Measurements from ENCODE around the gene P2RY13. TPM values are rescaled to one million over a fixed set of nuclear protein-coding genes. Genes with fewer than 3 reads are reported as not detected.
A peak's percentile ranks its signal among the peaks of the same experiment; 100 is the strongest.

Gene P2RY13
- polyA plus RNA-seq, 1 donor from 2014 or later: 0.12 TPM

DNA sequence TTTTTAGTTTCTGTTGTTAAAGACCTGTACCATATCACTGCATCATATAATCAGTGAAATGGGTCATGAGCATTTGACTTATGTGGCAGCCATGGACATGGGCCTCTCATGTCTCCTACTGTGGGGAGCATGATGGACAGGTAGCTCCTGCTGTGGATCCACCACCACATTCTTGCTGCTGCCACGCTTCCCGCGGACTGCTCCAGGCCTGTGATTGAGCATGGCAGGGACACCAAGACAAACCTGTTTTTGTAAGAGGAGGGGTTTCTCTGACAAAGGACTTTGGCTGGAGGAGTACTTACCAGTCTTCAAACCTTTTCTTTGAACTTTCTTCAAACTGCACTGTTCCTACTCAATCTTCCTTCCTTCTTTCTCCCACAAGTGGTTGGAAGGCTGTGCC, 33.1 kb downstream of the P2RY13 start:
- Histone ChIP-seq H3K27ac (ENCODE audit: low read length) (no peak overlapping the region), H3K36me3 (ENCODE audit: insufficient read depth, low read length) (no peaks in the 10 kb centered on the region), H4K20me1 (ENCODE audit: insufficient read depth) (peaks cover 3% of the 10 kb centered on the region), H3K79me2 (replicated peaks; ENCODE audit: insufficient read depth, low read length) (no peaks in the 10 kb centered on the region), H3F3A (ENCODE audit: insufficient read depth, low read length, poor library complexity, severe bottlenecking) (no peaks in the 10 kb centered on the region), H3K4me3 (ENCODE audit: low read length) (no peak overlapping the region), H3K9me2 (ENCODE audit: insufficient read depth, low read length) (no peaks in the 10 kb centered on the region), H3K9me3 (ENCODE audit: low read length) (no peaks in the 10 kb centered on the region), H3K27me3 (ENCODE audit: insufficient read depth, low read depth, low read length) (no peaks in the 10 kb centered on the region), H3K4me2 (ENCODE audit: low read length) (no peak overlapping the region), H2AFZ (ENCODE audit: low read depth, low read length) (no peak overlapping the region), H3K9ac (ENCODE audit: low read length) (no peak overlapping the region)
- TF ChIP-seq EP300 (conservative IDR thresholded peaks at IDR 0.05; ENCODE audit: poor library complexity, severe bottlenecking) (no peak), POLR2AphosphoS5 (IDR thresholded peaks at IDR 0.05) (no peak), TAF1 (IDR thresholded peaks at IDR 0.05; ENCODE audit: low read depth) (no peak)
- TF ChIP-seq, protein P1, sequence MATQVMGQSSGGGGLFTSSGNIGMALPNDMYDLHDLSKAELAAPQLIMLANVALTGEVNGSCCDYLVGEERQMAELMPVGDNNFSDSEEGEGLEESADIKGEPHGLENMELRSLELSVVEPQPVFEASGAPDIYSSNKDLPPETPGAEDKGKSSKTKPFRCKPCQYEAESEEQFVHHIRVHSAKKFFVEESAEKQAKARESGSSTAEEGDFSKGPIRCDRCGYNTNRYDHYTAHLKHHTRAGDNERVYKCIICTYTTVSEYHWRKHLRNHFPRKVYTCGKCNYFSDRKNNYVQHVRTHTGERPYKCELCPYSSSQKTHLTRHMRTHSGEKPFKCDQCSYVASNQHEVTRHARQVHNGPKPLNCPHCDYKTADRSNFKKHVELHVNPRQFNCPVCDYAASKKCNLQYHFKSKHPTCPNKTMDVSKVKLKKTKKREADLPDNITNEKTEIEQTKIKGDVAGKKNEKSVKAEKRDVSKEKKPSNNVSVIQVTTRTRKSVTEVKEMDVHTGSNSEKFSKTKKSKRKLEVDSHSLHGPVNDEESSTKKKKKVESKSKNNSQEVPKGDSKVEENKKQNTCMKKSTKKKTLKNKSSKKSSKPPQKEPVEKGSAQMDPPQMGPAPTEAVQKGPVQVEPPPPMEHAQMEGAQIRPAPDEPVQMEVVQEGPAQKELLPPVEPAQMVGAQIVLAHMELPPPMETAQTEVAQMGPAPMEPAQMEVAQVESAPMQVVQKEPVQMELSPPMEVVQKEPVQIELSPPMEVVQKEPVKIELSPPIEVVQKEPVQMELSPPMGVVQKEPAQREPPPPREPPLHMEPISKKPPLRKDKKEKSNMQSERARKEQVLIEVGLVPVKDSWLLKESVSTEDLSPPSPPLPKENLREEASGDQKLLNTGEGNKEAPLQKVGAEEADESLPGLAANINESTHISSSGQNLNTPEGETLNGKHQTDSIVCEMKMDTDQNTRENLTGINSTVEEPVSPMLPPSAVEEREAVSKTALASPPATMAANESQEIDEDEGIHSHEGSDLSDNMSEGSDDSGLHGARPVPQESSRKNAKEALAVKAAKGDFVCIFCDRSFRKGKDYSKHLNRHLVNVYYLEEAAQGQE (IDR thresholded peaks at IDR 0.05; ENCODE audit: borderline replicate concordance): no peak

DNA sequence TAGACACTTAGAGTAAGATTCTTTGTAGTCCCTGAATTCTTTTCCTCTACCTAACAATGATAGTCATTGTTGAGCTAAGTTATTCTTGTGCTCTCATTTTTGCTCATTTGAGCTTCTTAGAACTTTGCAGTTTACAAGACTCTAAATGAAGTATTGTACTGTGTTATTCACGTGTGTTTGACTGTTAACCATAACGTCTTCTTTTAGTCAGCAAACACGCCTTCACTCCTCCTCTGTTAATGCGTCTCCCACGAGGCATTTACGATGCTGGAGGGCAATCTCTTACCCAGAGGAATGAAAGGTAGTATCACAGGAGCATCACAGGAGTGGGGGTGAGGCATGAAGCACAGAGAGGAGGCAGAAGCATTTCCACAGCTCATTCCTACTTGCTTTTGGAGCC, 36.2 kb downstream of the P2RY13 start:
- no peak overlapping the region for H3K27ac ChIP-seq (ENCODE audit: low read length)
- TF ChIP-seq EZH2 (IDR thresholded peaks at IDR 0.05; ENCODE audit: borderline replicate concordance, insufficient read depth, low read length, poor library complexity, severe bottlenecking) (no peak), EP300 (conservative IDR thresholded peaks at IDR 0.05; ENCODE audit: poor library complexity, severe bottlenecking) (no peak), MXI1 (conservative IDR thresholded peaks at IDR 0.05; ENCODE audit: poor library complexity, severe bottlenecking) (no peak), RAD21 (conservative IDR thresholded peaks at IDR 0.05) (no peak)
- no peaks in the 10 kb centered on the region for H3K36me3 ChIP-seq (ENCODE audit: insufficient read depth, low read length)
- H3K9me2 ChIP-seq (ENCODE audit: insufficient read depth, low read length): no peaks in the 10 kb centered on the region
- no peak overlapping the region for H3K4me3 ChIP-seq (ENCODE audit: low read length)
- no peaks in the 10 kb centered on the region for H3K9me3 ChIP-seq (ENCODE audit: low read length)
- peaks cover 3% of the 10 kb centered on the region for H4K20me1 ChIP-seq (ENCODE audit: insufficient read depth)
- no peak overlapping the region for H3K9ac ChIP-seq (ENCODE audit: low read length)
- no peaks in the 10 kb centered on the region for H3F3A ChIP-seq (ENCODE audit: insufficient read depth, low read length, poor library complexity, severe bottlenecking)
- H3K79me2 ChIP-seq (replicated peaks; ENCODE audit: insufficient read depth, low read length): no peaks in the 10 kb centered on the region
- H2AFZ ChIP-seq (ENCODE audit: low read depth, low read length): no peak overlapping the region
- no peak overlapping the region for H3K4me2 ChIP-seq (ENCODE audit: low read length)
- H3K27me3 ChIP-seq (ENCODE audit: insufficient read depth, low read depth, low read length): no peaks in the 10 kb centered on the region

DNA sequence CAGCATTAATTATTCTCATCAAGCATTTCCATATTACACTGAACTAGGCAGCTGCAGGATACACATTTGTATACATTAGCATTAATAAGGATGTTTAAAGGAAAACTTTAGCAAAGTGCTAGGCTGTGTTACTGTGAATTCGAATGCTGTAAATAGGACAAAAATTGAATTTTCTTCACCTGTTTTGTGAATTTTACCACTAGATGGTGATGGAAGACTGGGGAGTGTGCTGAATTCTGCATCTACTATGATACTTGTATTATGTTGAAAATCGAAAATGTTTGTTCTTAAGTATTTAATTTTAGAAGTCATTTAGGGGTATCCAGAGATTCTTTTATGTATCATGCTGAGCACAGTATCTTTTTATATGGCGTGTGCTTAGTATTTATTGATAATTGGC, 38.7 kb downstream of the P2RY13 start:
- Histone ChIP-seq H3K9ac (ENCODE audit: low read length) (no peak overlapping the region), H3K27me3 (ENCODE audit: insufficient read depth, low read depth, low read length) (no peaks in the 10 kb centered on the region), H3K36me3 (ENCODE audit: insufficient read depth, low read length) (no peaks in the 10 kb centered on the region), H3K4me3 (ENCODE audit: low read length) (no peak overlapping the region), H3K27ac (ENCODE audit: low read length) (no peak overlapping the region), H3K9me3 (ENCODE audit: low read length) (no peaks in the 10 kb centered on the region), H3K9me2 (ENCODE audit: insufficient read depth, low read length) (no peaks in the 10 kb centered on the region), H2AFZ (ENCODE audit: low read depth, low read length) (no peak overlapping the region), H3K79me2 (replicated peaks; ENCODE audit: insufficient read depth, low read length) (no peaks in the 10 kb centered on the region), H3F3A (ENCODE audit: insufficient read depth, low read length, poor library complexity, severe bottlenecking) (no peaks in the 10 kb centered on the region), H4K20me1 (ENCODE audit: insufficient read depth) (no peaks in the 10 kb centered on the region), H3K4me2 (ENCODE audit: low read length) (no peak overlapping the region)
- peak; percentile 54 for TF ChIP-seq RAD21 (conservative IDR thresholded peaks at IDR 0.05)
- no peak for TF ChIP-seq EP300 (conservative IDR thresholded peaks at IDR 0.05; ENCODE audit: poor library complexity, severe bottlenecking)
- TF ChIP-seq, protein P2, sequence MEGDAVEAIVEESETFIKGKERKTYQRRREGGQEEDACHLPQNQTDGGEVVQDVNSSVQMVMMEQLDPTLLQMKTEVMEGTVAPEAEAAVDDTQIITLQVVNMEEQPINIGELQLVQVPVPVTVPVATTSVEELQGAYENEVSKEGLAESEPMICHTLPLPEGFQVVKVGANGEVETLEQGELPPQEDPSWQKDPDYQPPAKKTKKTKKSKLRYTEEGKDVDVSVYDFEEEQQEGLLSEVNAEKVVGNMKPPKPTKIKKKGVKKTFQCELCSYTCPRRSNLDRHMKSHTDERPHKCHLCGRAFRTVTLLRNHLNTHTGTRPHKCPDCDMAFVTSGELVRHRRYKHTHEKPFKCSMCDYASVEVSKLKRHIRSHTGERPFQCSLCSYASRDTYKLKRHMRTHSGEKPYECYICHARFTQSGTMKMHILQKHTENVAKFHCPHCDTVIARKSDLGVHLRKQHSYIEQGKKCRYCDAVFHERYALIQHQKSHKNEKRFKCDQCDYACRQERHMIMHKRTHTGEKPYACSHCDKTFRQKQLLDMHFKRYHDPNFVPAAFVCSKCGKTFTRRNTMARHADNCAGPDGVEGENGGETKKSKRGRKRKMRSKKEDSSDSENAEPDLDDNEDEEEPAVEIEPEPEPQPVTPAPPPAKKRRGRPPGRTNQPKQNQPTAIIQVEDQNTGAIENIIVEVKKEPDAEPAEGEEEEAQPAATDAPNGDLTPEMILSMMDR (IDR thresholded peaks at IDR 0.05; ENCODE audit: poor library complexity, severe bottlenecking): peak; percentile 43
- TF ChIP-seq EZH2 (IDR thresholded peaks at IDR 0.05; ENCODE audit: borderline replicate concordance, insufficient read depth, low read length, poor library complexity, severe bottlenecking): no peak
- no peak for TF ChIP-seq MXI1 (conservative IDR thresholded peaks at IDR 0.05; ENCODE audit: poor library complexity, severe bottlenecking)
- TF ChIP-seq SMC3 (conservative IDR thresholded peaks at IDR 0.05; ENCODE audit: poor library complexity): peak; percentile 42
